Chondrocyte (in vitro differentiated cells): Measurements from ENCODE around the gene C1orf210. TPM values are rescaled to one million over a fixed set of nuclear protein-coding genes. Genes with fewer than 3 reads are reported as not detected.

ENCODE experiments used
- DNase-seq: peaks from one replicate; pipeline ENCODE4 v3.0.0; 2021; ENCODE audit warnings: mixed read lengths, low spot score
- H3K27ac Mint-ChIP-seq: one replicate; pipeline ENCODE4 v1.8.0; 2021; ENCODE audit warnings: mild to moderate bottlenecking, moderate library complexity, mixed read lengths; ENCODE audit not compliant: unreplicated experiment
- H3K27me3 Mint-ChIP-seq: 2 replicates; pipeline ENCODE4 v1.8.0; 2021; ENCODE audit warnings: low read depth, mixed read lengths
- H3K36me3 Mint-ChIP-seq: 2 replicates; pipeline ENCODE4 v1.8.0; 2021; ENCODE audit warnings: low read depth, mixed read lengths
- H3K4me1 Mint-ChIP-seq: 2 replicates; pipeline ENCODE4 v1.8.0; 2021; ENCODE audit warnings: low read depth, mild to moderate bottlenecking, mixed read lengths
- H3K4me3 Mint-ChIP-seq: one replicate; pipeline ENCODE4 v1.8.0; 2021; ENCODE audit warnings: mild to moderate bottlenecking, moderate library complexity, mixed read lengths; ENCODE audit not compliant: unreplicated experiment
- H3K9me3 Mint-ChIP-seq: 2 replicates; pipeline ENCODE4 v1.8.0; 2021; ENCODE audit warnings: low read depth, mixed read lengths
- total RNA-seq: library from RNA; stranded (reverse); gene quantifications from 3 replicates; pipeline ENCODE4 v1.2.1, GENCODE V29; 2021
- TF ChIP-seq, protein P1 (sequence below): fragments of 200-600 bp; sonication (generic); IDR thresholded peaks from 2 replicates; pipeline ENCODE4 v1.5.0; 2021; ENCODE audit warnings: antibody characterized with exemption, mild to moderate bottlenecking, moderate library complexity

Gene C1orf210
- total RNA-seq, 1 donor from 2014 or later = not detected

DNA sequence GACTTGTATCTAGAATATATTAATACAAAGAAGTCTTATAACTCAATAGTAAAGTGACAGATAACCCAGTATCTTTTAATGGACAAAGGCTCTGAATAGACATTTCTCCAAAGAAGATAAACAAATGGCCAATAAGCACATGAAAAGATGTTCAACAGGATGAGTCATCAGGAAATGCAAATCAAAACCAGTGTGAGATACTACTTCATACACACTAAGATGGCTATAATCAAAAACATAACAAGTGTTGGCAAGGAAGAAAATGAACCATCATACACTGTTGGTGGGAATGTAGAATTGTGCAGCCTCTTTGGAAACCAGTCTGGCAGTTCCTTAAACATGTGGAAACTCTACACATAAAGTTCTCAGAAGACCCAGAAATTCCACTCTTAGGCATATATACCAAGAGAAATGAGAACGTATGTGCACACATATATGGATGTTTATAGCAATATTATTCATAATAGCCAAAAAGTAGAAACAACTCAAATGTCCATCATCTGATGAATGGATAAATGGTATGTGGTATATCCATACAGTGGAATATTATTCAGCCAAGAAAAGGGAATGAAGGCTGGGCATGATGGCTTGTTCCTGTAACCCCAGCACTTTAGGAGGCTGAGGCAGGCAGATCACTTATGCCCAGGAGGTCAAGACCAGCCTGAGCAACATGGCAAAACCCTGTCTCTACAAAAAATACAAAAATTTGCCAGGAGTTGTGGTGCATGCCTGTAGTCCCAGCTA is 42.3 kb upstream of the C1orf210 start:
- Mint-ChIP-seq H3K4me3 (no peak overlapping the region), H3K4me1 (peaks cover 12% of the 10 kb centered on the region), H3K36me3 (peaks cover 4% of the 10 kb centered on the region), H3K9me3 (peaks cover 29% of the 10 kb centered on the region), H3K27me3 (no peaks in the 10 kb centered on the region), H3K27ac (no peak overlapping the region)
- no peak for DNase-seq
- TF ChIP-seq, protein P1, sequence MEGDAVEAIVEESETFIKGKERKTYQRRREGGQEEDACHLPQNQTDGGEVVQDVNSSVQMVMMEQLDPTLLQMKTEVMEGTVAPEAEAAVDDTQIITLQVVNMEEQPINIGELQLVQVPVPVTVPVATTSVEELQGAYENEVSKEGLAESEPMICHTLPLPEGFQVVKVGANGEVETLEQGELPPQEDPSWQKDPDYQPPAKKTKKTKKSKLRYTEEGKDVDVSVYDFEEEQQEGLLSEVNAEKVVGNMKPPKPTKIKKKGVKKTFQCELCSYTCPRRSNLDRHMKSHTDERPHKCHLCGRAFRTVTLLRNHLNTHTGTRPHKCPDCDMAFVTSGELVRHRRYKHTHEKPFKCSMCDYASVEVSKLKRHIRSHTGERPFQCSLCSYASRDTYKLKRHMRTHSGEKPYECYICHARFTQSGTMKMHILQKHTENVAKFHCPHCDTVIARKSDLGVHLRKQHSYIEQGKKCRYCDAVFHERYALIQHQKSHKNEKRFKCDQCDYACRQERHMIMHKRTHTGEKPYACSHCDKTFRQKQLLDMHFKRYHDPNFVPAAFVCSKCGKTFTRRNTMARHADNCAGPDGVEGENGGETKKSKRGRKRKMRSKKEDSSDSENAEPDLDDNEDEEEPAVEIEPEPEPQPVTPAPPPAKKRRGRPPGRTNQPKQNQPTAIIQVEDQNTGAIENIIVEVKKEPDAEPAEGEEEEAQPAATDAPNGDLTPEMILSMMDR = no peak

DNA sequence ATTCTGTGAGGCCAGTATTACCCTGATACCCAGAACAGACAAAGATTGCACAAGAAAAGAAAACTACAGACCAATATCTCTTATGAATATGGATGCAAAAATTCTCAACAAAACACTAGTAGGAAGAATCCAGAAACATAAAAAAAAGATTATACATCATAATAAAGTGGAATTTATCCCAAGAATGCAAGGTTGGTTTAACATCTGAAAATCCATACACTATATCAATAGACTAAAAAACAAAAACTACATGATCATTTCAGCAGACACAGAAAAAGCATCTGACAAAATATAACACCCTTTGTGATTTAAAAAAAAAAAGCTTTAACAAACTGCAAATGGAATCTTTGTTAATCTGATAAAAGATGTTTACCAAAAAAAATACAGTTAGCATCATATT is 40.0 kb upstream of the C1orf210 start:
- no peak overlapping the region for H3K4me3 Mint-ChIP-seq
- peaks cover 4% of the 10 kb centered on the region for H3K36me3 Mint-ChIP-seq
- H3K27me3 Mint-ChIP-seq = no peaks in the 10 kb centered on the region
- H3K4me1 Mint-ChIP-seq = peaks cover 8% of the 10 kb centered on the region
- TF ChIP-seq, protein P1 = no peak
- H3K27ac Mint-ChIP-seq = no peak overlapping the region
- H3K9me3 Mint-ChIP-seq = peaks cover 29% of the 10 kb centered on the region
- DNase-seq = no peak

DNA sequence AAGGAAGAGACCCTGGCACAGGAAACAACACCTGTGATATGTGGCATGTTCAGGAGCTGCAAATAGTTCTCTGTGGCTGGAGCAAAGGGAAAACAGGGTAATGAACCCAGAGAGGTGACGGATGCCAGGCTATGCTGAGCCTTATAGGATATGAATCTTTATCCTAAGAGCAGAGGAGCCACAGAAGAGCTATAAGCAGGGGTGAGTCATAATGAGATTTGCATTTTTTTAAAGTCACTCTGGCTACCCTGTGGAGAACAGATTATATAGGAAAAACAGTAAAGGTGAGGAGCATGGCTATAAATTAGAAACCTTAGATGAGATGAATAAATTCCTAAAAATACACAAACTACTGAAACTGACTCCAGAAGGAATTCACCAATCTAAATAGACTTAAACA is 39.4 kb upstream of the C1orf210 start:
- TF ChIP-seq, protein P1 = no peak
- Mint-ChIP-seq H3K9me3 (peaks cover 29% of the 10 kb centered on the region), H3K27ac (no peak overlapping the region), H3K4me3 (no peak overlapping the region), H3K27me3 (no peaks in the 10 kb centered on the region), H3K36me3 (peaks cover 4% of the 10 kb centered on the region), H3K4me1 (peaks cover 2% of the 10 kb centered on the region)
- no peak for DNase-seq

DNA sequence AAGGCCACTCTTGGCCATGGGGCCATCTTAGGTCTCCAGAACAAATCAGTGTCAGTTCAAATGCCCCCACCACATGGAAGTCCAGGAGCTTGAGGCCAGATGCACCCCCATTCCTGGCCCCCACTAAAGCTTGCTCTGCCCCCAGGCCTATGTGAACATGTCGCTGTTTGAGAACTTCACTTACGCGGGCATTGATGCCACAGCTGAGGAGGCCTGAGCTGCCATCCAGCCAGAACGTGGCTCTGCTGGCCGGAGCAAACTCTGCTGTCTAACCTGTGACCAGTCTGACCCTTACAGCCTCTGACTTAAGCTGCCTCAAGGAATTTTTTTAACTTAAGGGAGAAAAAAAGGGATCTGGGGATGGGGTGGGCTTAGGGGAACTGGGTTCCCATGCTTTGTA is 37.1 kb upstream of the C1orf210 start:
- DNase-seq = no peak
- no peak overlapping the region for H3K4me3 Mint-ChIP-seq
- TF ChIP-seq, protein P1 = no peak
- H3K9me3 Mint-ChIP-seq = peaks cover 22% of the 10 kb centered on the region
- H3K36me3 Mint-ChIP-seq = peaks cover 4% of the 10 kb centered on the region
- H3K27me3 Mint-ChIP-seq = no peaks in the 10 kb centered on the region
- no peak overlapping the region for H3K27ac Mint-ChIP-seq
- H3K4me1 Mint-ChIP-seq = no peaks in the 10 kb centered on the region

DNA sequence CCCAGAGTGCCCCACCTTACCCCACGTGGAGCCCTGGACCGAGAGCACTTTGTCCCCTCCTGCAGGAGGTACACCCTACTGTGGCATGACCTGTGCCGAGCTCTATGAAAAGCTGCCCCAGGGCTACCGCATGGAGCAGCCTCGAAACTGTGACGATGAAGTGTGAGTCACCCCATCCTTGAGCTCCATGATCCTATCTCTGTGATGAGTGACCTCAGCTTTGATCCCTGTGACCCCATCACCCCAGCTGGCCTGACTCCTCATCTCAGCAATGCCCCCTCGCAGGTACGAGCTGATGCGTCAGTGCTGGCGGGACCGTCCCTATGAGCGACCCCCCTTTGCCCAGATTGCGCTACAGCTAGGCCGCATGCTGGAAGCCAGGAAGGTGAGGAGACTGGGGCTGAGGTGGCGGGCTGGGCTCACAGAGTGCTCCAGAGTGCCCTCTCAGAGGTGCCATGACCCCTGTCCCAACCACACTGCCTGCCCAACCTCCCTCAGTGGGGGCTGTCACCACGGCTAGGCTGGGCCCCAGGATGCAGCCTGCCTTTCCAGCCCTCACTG is 36.0 kb upstream of the C1orf210 start:
- Mint-ChIP-seq H3K9me3 (peaks cover 17% of the 10 kb centered on the region), H3K27ac (no peak overlapping the region), H3K4me3 (no peak overlapping the region), H3K36me3 (peaks cover 4% of the 10 kb centered on the region), H3K27me3 (no peaks in the 10 kb centered on the region), H3K4me1 (no peaks in the 10 kb centered on the region)
- no peak for DNase-seq
- TF ChIP-seq, protein P1 = no peak
